Measurements from ENCODE around the gene CACUL1.

GRCh38 chr10:118633786-118634185 lies 121.0 kb downstream of the CACUL1 start:
- TF ChIP-seq CTCF (IDR thresholded peaks at IDR 0.05; ENCODE audit: low read depth, low read length, poor library complexity, severe bottlenecking) (no peak), EZH2phosphoT487 (IDR thresholded peaks at IDR 0.05; ENCODE audit: borderline replicate concordance, low read length) (no peak)
